Renal pelvis (tissue), 12 donors: ENCODE results near the gene CHST15. TPM values are rescaled to one million over a fixed set of nuclear protein-coding genes. Genes with fewer than 3 reads are reported as not detected.

Source experiments
- DNase-seq: peaks from one replicate; pipeline ENCODE4 v3.0.0-alpha.2; 2013
- long read RNA-seq, 16 experiments: transcript quantifications; one replicate each; lab custom pipeline, GENCODE V29; 2026
- polyA plus RNA-seq, 3 donors: library from polyadenylated mRNA; unstranded; fragments of 120-200 nt; gene quantifications; one replicate each; pipeline ENCODE4 v1.2.1, GENCODE V29; 2013; ENCODE audit not compliant: insufficient read length in 3 of 3

CHST15 gene, protein sequence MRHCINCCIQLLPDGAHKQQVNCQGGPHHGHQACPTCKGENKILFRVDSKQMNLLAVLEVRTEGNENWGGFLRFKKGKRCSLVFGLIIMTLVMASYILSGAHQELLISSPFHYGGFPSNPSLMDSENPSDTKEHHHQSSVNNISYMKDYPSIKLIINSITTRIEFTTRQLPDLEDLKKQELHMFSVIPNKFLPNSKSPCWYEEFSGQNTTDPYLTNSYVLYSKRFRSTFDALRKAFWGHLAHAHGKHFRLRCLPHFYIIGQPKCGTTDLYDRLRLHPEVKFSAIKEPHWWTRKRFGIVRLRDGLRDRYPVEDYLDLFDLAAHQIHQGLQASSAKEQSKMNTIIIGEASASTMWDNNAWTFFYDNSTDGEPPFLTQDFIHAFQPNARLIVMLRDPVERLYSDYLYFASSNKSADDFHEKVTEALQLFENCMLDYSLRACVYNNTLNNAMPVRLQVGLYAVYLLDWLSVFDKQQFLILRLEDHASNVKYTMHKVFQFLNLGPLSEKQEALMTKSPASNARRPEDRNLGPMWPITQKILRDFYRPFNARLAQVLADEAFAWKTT
- polyA plus RNA-seq: 10 to 100 TPM; 17.3 to 20.3 (median 20.3) TPM
- long read RNA-seq, donor 1, full-length matches to known transcripts: 5 of 5 reads
- long read RNA-seq, donor 1, partial matches to known transcripts: 0 of 5 reads
- long read RNA-seq, donor 1, other reads (novel, unspliced or antisense): 0 of 5 reads
- long read RNA-seq, donor 2, full-length matches to known transcripts: 4 of 4 reads
- long read RNA-seq, donor 2, partial matches to known transcripts: 0 of 4 reads
- long read RNA-seq, donor 2, other reads (novel, unspliced or antisense): 0 of 4 reads
- long read RNA-seq, donor 3, full-length matches to known transcripts: 5 of 5 reads
- long read RNA-seq, donor 3, partial matches to known transcripts: 0 of 5 reads
- long read RNA-seq, donor 3, other reads (novel, unspliced or antisense): 0 of 5 reads
- long read RNA-seq, donor 4, full-length matches to known transcripts: 2 of 2 reads
- long read RNA-seq, donor 4, partial matches to known transcripts: 0 of 2 reads
- long read RNA-seq, donor 4, other reads (novel, unspliced or antisense): 0 of 2 reads
- long read RNA-seq, donor 5, full-length matches to known transcripts: 1 of 1 reads
- long read RNA-seq, donor 5, partial matches to known transcripts: 0 of 1 reads
- long read RNA-seq, donor 5, other reads (novel, unspliced or antisense): 0 of 1 reads
- long read RNA-seq, donor 6, full-length matches to known transcripts: 3 of 13 reads
- long read RNA-seq, donor 6, partial matches to known transcripts: 10 of 13 reads
- long read RNA-seq, donor 6, other reads (novel, unspliced or antisense): 0 of 13 reads
- long read RNA-seq, donor 7, partial matches to known transcripts: 0 of 3 reads
- long read RNA-seq, donor 7, other reads (novel, unspliced or antisense): 0 of 3 reads
- long read RNA-seq, donor 8, partial matches to known transcripts: 0 of 4 reads
- long read RNA-seq, donor 8, other reads (novel, unspliced or antisense): 0 of 4 reads
- long read RNA-seq, donor 9, full-length matches to known transcripts: 6 of 6 reads
- long read RNA-seq, donor 9, partial matches to known transcripts: 0 of 6 reads
- long read RNA-seq, donor 9, other reads (novel, unspliced or antisense): 0 of 6 reads
- long read RNA-seq, donor 10, full-length matches to known transcripts: 3 of 3 reads
- long read RNA-seq, donor 10, partial matches to known transcripts: 0 of 3 reads
- long read RNA-seq, donor 10, other reads (novel, unspliced or antisense): 0 of 3 reads
- long read RNA-seq, donor 11, full-length matches to known transcripts: 3 of 3 reads
- long read RNA-seq, donor 11, partial matches to known transcripts: 0 of 3 reads
- long read RNA-seq, donor 11, other reads (novel, unspliced or antisense): 0 of 3 reads
- long read RNA-seq, donor 12, full-length matches to known transcripts: 5 of 25 reads
- long read RNA-seq, donor 12, partial matches to known transcripts: 20 of 25 reads
- long read RNA-seq, donor 12, other reads (novel, unspliced or antisense): 0 of 25 reads
- long read RNA-seq, donor 13: 0 reads
- long read RNA-seq, donor 14: 0 reads
- long read RNA-seq, donor 15, full-length matches to known transcripts: 4 of 4 reads
- long read RNA-seq, donor 15, partial matches to known transcripts: 0 of 4 reads
- long read RNA-seq, donor 15, other reads (novel, unspliced or antisense): 0 of 4 reads
- long read RNA-seq, donor 16, full-length matches to known transcripts: 2 of 11 reads
- long read RNA-seq, donor 16, partial matches to known transcripts: 9 of 11 reads
- long read RNA-seq, donor 16, other reads (novel, unspliced or antisense): 0 of 11 reads

DNA sequence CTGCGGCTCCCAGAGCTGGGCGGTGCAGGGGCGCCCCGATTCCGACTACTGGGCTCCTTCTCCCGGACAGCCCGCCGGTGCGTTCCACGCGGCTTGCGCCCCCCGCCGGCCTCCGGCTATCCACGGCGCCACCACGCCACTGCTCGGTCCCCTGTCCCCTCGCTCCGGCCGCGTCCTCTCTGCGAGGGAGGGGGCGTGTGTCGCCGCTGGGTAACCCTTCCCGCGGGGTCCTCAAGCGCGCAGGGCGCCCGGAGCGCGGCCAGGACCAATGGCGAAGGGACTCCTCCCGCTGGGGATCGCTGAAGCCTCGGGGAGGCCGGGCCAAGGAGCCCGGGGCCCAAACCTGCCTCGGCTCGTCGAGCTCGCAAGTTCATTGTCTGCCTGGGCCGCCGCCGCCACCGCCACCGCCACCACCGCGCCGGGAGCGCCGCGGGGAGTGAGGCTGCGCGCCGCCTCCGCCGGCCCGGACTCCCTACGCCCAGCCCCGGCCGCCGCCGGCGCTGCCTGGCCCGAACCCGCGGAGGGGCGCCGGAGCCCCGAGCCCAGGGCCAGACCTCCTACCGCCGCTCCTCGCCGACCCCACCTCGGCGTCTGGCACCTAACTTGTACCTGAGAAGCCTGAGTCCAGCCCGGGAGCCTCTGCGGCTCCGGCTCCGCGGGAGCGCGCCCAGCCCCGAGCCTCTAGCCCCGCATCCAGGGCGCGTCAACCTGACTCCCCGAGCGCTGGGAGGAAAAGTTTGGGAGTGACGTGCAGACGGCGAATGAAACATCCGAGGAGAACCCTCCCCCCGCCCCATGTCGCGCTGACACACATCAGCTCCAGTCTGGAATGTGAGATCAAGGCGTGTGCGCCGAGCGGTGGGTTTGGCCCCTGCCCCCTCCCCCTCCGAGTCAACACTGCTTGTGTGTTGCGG, at the start of gene CHST15:
Gene CHST15 (minus strand): TSS at position 739 of the 914 bp plus-strand sequence. CDS start 47,386 bp downstream, outside the sequence.
- DNase-seq: peak; percentile 85

DNA sequence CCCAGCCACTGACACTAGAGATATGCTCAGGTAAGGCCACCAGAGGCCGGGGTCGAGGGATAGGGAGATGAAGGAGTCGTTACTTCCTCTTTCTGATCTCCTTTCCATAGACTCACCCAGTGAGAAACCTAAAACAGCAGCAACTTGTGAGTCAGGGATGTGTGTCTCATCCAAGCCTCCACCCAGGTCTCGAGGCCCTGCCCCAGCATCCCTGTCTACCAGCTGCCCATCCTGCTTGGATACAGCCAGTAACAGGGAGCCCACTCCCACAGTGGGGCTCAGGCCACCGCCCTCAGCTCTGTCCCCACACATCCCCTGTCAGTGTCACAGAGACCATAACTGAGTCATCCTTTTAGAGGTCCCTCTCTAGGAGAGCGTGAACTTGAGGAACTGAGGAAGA, 49.6 kb upstream of the CHST15 start:
- no peak for DNase-seq

DNA sequence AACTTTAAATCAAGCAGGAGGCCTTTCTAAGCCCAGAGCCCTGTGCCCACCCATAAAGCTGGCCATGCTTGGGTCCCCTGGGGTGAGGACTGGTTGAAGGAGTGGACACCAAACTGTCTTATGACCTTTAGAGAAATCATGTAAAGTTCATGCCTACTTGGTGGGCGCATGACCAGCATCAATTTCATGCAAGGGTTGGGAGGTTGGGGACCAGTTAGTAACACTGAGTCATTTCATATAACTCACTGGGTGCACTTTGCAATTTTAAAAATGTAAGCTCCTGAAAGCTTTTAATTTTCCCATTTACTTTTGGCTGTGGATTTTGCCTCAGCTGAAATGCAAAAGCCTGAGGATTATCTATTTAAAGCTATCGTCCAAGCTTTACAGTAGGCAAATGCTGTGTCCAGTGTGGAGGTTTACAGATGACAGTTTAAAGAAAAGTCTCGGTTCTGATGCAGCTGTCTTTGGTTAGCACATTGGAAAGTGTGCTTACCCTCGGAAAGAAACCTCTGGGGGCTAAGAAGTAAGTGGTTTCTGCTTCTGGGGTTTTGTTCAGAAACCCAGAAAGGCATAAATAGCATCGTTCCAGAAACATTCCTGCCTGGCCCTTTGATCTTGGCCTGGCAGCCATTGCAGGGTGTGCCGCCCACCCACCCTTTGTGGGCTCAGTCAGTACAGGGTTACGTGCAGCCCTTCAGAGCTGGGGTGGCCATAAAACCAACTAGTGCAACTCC, 48.8 kb upstream of the CHST15 start:
- no peak for DNase-seq

DNA sequence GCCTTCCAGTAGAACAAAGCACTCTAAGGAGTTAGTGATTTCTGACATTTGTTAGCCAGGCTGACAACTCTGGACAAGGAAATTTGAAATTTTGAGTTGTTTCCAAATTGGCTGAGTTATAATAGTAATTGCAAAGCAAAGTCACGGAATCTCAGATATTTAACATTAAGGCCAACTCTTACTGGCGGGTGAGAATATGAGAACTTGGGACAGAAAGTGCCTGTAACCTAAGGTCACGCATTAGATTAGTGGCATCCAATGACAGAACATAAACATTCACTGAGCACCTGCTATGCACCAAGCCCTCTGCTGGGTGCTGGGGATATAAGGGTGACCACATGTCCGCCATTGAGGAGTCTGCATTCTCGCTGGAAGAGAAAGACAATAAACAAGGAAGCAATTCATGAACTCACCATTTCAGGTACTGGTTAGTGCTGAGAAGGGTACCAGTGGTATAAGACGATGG, 45.5 kb upstream of the CHST15 start:
- DNase-seq: no peak

DNA sequence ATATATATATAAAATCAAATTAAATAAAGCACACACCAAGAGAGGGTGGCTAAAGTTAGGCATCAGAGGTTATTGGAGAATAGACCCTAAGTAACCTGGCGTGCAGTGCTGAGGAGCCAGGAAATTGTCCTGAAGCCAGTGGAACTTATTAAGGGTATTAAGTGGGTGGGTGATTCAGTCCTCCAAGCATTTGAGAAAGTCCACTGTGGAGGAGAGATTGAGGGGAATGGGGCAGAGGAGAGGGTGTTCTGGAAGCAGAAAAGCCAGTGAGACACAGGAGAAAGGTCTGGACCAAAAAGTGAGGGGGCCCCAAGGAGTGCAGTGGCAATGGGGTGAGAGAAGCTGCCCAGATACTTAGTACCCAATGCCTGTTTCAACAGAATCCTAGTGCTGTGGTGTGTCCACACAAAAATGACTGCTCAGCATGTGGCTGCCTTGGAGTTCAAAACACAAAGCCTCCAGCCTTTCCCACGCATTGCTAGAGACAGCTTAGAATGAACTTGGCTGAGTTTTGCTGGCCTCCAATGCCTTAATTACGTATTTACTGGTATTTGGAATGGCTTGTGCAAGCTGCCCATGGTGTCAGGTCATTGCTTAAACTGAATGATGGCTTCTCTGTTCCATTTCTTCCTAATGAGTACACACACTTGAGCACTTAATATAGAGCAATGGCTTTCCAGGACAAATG, 44.9 kb upstream of the CHST15 start:
- DNase-seq: no peak

DNA sequence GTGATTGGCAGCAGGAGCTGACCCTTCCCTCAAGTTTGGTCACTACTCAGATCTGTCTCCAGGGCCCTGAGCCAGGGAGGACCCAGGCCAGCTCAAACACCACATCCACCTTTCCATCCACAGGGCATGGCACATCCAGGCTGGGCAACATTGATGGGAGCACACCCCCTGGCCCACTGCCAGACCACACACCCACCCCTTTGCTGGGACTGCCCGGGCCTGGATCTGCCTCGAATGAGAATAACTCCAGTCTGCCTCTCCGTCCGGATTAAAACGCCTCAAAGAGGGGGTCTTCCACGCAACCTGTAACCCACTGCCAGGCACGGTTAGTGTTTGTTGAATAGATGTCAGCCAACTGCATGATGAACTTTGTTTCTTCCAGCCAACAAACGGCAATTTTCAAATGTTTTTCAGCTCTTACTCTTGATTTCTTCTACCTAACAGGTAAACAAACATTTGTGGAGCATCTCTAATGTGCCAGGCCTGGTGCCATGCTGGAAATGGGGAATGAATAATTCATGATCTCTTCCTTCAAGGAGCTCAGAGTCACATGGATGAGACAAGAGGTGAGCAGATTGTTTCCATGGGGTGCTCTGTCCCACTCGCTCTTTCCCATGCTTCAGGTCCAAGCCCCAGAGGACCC, 41.0 kb upstream of the CHST15 start:
- DNase-seq: no peak

DNA sequence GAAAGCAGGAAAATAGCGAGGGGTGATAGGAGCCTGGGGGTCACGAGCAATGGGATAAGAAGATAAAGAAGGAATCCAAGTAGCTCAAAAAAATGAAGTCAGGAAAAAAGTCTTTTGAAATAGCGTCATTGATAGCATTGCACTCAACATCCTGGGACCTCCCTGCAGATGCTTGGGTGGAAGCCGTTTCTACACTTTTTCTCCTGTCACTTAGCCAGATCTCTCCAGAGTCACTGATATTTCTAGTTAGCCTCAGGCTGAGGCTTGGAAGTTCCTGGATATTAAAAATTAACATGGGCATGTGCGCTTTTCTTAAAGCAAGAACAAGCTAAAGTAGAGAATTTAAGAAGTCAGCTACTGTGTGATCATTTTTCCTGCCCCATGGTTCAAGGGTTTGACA, 39.5 kb upstream of the CHST15 start:
- DNase-seq: no peak

DNA sequence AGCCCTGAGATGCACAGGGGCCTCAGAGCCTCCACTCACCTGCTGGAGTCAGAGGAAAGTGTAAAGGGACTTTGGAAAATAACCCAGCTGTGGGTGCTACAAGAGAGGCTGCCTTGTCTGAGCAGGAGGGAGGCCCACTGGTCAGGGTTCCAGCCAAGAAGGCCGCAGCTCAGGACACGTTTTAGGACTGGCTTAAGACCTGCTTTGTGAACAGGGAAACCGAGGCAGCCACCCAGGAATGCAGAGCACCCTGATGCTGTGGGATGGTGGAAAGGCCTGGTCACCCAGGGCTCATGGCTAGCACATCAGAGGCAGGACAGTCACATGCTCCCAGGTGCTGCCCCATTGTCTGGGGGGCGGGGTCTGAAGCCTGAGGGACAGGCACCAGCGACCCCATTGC, 38.9 kb upstream of the CHST15 start:
- no peak for DNase-seq

DNA sequence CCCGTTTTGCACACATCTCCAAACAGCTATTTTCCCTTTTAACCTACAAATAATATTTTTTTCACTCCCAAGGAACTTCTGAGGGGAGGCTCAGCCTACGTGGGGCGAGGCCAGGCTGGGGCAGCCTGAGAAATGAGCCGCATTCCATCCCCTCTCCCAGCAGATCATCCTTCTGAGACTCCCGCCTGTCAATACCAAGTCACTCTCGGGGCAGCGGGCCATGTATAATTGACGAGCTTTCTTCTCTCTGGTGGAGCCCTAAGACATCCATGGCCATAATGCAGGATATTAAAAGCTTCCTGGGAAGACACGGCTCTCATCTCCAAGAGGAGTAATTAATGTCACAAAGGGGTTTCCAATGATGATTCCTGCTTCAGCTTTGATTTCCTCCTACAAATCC, 37.8 kb upstream of the CHST15 start:
- no peak for DNase-seq

DNA sequence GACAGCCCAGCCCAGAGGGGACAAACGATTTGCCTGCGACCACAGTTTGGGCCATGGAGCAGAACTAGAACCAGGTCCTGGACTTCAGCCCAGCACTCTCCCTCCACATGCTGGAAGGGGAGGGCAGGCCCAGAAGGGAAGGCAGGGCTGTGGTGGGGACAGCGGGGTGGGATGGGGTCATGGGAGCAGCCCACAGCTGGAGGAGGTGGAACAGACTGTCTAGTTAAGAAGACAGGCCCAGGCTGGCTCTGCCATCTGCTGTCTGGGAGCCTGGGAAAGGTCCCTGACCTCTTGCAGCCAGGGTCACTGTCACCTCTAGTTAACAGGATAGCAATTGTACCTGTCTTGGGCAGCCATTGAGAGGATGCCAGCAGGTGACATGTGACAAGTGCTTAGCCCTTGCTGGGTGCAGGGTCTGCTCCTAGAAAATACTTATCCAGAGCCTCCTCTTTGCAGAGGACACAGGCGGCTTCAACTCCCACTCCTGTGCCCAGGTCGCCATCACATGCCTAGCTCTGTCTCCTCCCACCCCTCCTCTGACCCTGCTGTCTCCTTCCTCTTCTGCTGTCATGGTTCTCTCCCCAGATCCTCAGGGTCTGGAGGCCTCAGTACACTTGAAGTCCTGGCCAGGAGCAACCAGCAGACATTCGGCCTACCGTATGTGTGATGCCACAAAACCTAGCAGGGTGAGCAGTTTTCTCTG, 37.0 kb upstream of the CHST15 start:
- no peak for DNase-seq

DNA sequence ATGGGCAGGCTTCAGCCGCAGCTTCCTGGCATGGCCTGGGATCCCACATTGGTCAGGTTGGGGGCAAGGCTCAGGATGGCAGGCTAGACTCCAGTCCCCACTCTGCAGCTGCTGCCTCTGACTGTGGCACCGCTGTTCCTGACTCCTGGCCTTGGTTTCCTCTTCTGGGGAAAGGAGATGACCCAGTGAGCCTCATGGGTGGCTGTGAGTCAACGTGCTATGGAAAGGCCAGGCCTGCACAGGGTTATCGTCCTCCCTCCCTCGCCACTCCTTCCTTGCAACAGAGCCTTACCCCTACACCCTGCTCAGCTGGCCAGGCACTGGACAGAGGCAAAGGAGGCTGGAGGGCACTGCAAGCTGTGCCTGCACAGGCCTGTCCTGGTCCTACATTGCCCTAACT, 36.1 kb upstream of the CHST15 start:
- DNase-seq: no peak

DNA sequence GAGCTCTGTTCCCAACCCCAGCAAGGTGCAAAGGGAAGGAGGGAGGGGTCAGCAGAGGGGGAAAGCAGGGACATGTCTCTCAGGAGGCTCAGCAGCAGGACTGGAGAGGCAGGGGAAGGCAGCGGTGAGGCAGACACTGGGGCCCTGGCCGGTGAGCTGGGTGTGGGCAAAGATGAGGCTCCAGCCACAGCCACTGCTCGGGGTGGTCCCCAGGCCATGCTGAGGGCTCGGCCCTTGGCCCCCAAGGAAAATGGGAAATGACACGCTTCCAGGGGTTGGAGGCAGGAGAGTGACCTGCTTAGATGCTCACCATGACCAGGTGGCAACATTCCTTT, 35.4 kb upstream of the CHST15 start:
- no peak for DNase-seq

DNA sequence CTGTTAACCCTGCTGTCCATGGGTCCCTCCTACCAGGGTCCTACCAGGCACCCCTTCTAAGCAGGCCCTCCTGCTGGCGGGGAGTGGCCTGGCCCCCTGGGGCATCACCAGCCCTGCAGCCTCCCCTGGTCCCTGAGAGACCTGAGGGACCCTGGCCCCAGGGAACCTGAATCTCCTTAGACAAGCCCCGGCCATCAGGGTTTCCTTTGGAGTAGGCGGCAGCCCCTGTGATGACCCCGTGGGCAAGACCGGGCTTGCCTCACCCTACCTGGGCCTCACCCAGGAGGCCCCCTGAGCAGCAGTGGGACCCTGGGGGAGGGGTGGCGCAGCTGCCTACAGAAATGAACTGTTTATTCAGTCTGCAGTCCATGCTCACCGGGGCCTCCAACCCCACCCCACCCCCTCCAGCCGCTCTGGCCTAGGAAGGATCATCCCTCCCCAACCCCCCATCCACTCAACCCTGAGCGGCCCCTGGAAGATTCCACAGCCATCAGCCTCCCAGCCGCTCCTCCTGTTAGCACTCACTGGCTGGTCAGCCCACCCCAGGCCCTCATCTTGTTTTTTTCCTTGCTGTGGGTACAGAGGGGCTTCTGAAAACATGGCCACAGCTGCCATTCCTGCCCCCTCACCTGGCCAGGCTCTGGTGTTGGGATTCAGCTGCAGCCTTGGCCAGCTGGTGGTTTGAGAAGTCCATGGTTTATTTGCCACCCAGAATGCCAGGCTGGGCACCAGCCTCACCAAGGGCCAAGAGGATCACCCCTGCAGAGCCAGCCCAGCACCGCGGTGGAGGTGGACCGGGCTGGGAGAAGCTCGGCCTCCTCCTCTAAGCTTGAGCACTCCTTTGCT, 34.8 kb upstream of the CHST15 start:
- DNase-seq: no peak

DNA sequence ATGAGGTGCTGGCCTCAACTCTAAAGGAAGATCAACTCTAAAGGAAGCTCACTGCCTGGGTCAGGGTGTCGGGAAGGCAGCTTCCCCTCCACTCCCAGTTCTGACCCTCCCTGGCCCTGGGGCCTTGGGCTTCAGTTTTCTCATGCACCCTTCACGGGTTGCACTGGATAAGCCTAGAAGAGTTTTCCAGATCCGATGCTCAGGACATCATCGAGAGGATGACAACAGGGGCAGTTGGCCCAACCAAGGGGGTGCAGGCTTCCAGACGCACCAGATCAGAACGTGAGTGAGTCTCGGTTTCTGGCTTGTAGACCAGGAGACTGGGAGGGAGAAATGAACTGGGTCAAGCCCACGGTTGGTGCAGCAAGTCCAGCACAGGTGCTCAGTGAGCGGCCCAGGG, 34.2 kb upstream of the CHST15 start:
- DNase-seq: no peak

DNA sequence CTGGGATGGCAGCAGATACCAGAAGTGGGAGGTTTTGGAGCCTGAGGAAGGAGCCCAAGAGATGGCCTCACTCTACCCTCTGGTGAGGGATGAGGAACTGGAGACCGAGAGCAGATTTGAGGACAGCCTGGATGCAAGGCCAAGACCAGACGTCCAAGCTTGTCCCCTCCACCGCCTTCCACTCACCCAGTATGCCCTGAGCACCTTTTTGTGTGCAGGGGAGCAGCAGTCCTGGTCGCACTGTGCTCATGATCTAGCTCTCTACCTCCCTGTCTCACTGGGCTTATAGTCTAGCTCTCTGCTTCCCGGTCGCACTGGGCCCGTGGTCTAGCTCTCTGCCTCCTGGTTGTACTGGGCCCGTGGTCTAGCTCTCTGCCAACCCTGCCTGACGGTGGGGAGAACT, 33.6 kb upstream of the CHST15 start:
- no peak for DNase-seq
